Endothelial cell (in vitro differentiated cells): Measurements from ENCODE around the gene NMD3. TPM values are rescaled to one million over a fixed set of nuclear protein-coding genes. Genes with fewer than 3 reads are reported as not detected.

Source experiments
- DNase-seq: peaks from one replicate; pipeline ENCODE4 v3.0.0; 2021; ENCODE audit warnings: low spot score
- H3K27ac Mint-ChIP-seq: one replicate; pipeline ENCODE4 v1.8.0; 2021; ENCODE audit warnings: mixed read lengths, inconsistent platforms; ENCODE audit not compliant: unreplicated experiment
- H3K27me3 Mint-ChIP-seq: one replicate; pipeline ENCODE4 v1.8.0; 2021; ENCODE audit warnings: mild to moderate bottlenecking, moderate library complexity, mixed read lengths, inconsistent platforms; ENCODE audit not compliant: unreplicated experiment
- H3K36me3 Mint-ChIP-seq: one replicate; pipeline ENCODE4 v1.8.0; 2021; ENCODE audit warnings: mild to moderate bottlenecking, low read depth, mixed read lengths, inconsistent platforms; ENCODE audit not compliant: unreplicated experiment
- H3K4me1 Mint-ChIP-seq: one replicate; pipeline ENCODE4 v1.8.0; 2021; ENCODE audit warnings: mild to moderate bottlenecking, mixed read lengths, inconsistent platforms; ENCODE audit not compliant: unreplicated experiment
- H3K4me3 Mint-ChIP-seq: one replicate; pipeline ENCODE4 v1.8.0; 2021; ENCODE audit warnings: mild to moderate bottlenecking, mixed read lengths, inconsistent platforms; ENCODE audit not compliant: unreplicated experiment
- H3K9me3 Mint-ChIP-seq: one replicate; pipeline ENCODE4 v1.8.0; 2021; ENCODE audit warnings: mixed read lengths, inconsistent platforms; ENCODE audit not compliant: unreplicated experiment
- total RNA-seq: library from RNA; stranded (reverse); fragmentation: NEBNext Ultra II Directional; extraction: Animal tissue kit (Norgen Biotek cat#: 25700); gene quantifications from one replicate; pipeline ENCODE4 v1.2.1, GENCODE V29; 2021; ENCODE audit not compliant: unreplicated experiment
- TF ChIP-seq, protein P1 (sequence below): fragments of 200-600 bp; sonication (generic); IDR thresholded peaks from one replicate; pipeline ENCODE4 v1.5.0; 2021; ENCODE audit warnings: antibody characterized with exemption; ENCODE audit not compliant: unreplicated experiment

NMD3 gene
- total RNA-seq, 1 donor from 2014 or later, result 40.6 TPM

DNA sequence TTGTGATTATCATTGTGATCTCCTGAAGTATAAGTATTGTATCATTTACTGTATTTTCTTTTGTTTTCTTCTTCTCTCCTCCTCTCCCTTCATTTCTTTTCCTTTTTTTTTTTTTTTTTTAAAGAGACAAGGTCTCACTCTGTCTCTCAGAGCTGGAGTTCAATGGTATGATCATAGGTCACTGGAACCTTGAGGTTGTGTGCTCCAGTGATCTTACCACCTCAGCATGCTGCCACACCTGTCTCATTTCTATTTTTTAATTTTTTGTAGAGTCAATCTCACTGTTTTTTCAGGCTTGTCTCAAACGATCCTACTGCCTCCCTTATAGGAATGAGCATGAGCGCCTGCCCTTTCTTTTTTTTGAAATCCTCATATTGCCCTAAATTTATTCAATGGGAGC, 23.4 kb downstream of the NMD3 start:
- Mint-ChIP-seq H3K36me3 (peaks cover 7% of the 10 kb centered on the region), H3K27me3 (no peaks in the 10 kb centered on the region), H3K27ac (no peak overlapping the region), H3K4me1 (no peaks in the 10 kb centered on the region), H3K4me3 (no peak overlapping the region), H3K9me3 (no peaks in the 10 kb centered on the region)
- TF ChIP-seq, protein P1, sequence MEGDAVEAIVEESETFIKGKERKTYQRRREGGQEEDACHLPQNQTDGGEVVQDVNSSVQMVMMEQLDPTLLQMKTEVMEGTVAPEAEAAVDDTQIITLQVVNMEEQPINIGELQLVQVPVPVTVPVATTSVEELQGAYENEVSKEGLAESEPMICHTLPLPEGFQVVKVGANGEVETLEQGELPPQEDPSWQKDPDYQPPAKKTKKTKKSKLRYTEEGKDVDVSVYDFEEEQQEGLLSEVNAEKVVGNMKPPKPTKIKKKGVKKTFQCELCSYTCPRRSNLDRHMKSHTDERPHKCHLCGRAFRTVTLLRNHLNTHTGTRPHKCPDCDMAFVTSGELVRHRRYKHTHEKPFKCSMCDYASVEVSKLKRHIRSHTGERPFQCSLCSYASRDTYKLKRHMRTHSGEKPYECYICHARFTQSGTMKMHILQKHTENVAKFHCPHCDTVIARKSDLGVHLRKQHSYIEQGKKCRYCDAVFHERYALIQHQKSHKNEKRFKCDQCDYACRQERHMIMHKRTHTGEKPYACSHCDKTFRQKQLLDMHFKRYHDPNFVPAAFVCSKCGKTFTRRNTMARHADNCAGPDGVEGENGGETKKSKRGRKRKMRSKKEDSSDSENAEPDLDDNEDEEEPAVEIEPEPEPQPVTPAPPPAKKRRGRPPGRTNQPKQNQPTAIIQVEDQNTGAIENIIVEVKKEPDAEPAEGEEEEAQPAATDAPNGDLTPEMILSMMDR, result no peak
- DNase-seq, result no peak

DNA sequence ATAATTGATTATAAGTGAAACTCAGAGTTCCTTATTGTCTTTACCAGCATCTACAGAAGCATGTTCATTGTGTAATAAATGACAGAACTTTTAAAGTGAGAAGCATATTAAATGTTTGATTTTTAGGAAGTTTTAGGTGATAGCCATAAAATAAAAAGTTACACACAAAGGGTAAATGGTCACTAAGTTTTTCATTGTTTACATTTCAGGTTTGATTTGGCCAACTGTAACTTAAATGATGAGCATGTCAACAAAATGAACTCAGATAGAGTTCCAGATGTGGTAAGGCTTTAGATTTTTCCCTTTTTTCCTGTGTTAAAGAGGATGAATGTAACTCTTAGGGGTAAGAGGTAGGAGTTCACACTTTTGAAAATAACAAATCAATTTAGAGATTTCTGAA, 25.9 kb downstream of the NMD3 start:
- no peak overlapping the region for H3K4me3 Mint-ChIP-seq
- no peak overlapping the region for H3K27ac Mint-ChIP-seq
- DNase-seq, result no peak
- no peaks in the 10 kb centered on the region for H3K27me3 Mint-ChIP-seq
- H3K9me3 Mint-ChIP-seq, result no peaks in the 10 kb centered on the region
- no peaks in the 10 kb centered on the region for H3K4me1 Mint-ChIP-seq
- TF ChIP-seq, protein P1, result no peak
- peaks cover 8% of the 10 kb centered on the region for H3K36me3 Mint-ChIP-seq

DNA sequence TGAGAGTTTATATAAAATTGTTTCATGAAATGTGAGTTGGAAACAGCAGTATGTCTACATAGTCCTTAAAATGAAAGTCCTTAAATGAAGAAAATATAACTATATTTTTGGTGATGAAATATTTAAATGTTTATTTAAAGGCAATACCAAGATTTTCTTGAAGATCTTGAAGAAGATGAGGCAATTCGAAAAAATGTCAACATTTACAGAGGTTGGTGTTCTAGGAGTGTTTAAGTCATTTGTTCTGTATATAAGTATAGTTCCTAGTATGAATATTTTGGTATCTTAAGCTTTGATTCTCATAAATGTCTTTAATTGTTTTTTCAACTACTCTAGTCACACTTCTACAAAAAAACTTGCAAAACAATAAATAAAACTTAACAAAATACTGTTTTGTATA, 29.0 kb downstream of the NMD3 start:
- DNase-seq, result no peak
- peaks cover 8% of the 10 kb centered on the region for H3K36me3 Mint-ChIP-seq
- no peak overlapping the region for H3K27ac Mint-ChIP-seq
- H3K4me1 Mint-ChIP-seq, result no peaks in the 10 kb centered on the region
- TF ChIP-seq, protein P1, result no peak
- H3K27me3 Mint-ChIP-seq, result no peaks in the 10 kb centered on the region
- no peaks in the 10 kb centered on the region for H3K9me3 Mint-ChIP-seq
- no peak overlapping the region for H3K4me3 Mint-ChIP-seq

DNA sequence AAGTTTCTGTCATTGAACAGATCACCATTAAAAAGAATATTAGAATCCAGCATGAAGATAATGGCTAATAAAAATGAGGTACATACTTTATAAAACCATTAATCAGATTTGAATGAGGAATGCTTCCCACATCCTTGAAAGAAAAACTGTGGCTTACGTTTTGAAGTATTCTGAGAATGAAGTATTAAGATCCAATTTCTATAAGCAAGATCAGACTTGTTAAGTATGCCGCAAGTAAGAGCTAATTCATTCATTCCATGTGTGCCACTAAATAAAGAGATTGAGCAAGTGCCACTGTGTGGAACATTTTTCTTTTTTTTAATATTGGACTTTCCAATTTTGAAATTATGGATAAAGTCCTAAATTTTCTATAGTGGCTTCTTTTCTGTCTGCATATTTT, 30.6 kb downstream of the NMD3 start:
- Mint-ChIP-seq H3K27me3 (no peaks in the 10 kb centered on the region), H3K4me3 (no peak overlapping the region), H3K36me3 (peaks cover 9% of the 10 kb centered on the region), H3K9me3 (no peaks in the 10 kb centered on the region), H3K27ac (no peak overlapping the region), H3K4me1 (no peaks in the 10 kb centered on the region)
- no peak for DNase-seq
- TF ChIP-seq, protein P1, result no peak

DNA sequence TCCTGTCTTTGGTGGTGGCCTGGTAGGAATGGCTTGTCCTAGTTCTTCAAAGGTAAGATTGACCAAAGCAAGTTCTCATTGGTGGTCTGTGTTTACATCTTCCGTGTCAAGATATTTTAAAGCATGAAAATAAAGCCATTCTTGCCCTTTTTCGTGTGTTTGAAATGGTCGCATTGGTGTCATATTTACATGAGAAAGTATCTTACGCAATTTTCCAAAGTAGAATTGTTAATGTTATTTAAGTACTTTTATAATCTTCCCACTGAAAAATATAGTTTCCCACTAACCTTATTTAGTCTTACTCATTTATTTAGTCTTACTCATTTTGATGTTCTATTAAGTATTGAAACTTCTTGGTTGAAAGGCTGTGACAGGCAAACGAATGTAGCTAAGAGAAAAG, 31.0 kb downstream of the NMD3 start:
- no peak overlapping the region for H3K27ac Mint-ChIP-seq
- no peaks in the 10 kb centered on the region for H3K4me1 Mint-ChIP-seq
- no peak for DNase-seq
- peaks cover 11% of the 10 kb centered on the region for H3K36me3 Mint-ChIP-seq
- TF ChIP-seq, protein P1, result no peak
- no peaks in the 10 kb centered on the region for H3K27me3 Mint-ChIP-seq
- H3K9me3 Mint-ChIP-seq, result no peaks in the 10 kb centered on the region
- H3K4me3 Mint-ChIP-seq, result peak overlapping the region; percentile 33
